Stomach (tissue), 4 donors: ENCODE results near the gene TBC1D20.

ENCODE experiments used
- EP300 ChIP-seq: sonication (generic); formaldehyde crosslinking; IDR thresholded peaks from one replicate; pipeline ENCODE4 v1.6.1; 2017; ENCODE audit warnings: antibody characterized with exemption
- POLR2A ChIP-seq, 4 donors: fragments of 450-650 bp; IDR thresholded peaks; one replicate each; pipeline ENCODE4 v1.6.1; 2016; ENCODE audit warnings: antibody characterized with exemption in 4 of 4, control low read depth in 2 of 4, mild to moderate bottlenecking in 1 of 4, moderate library complexity in 1 of 4
- POLR2AphosphoS5 ChIP-seq, 3 donors: sonication (generic); formaldehyde crosslinking; IDR thresholded peaks; one replicate each; pipeline ENCODE4 v1.6.1; 2016; ENCODE audit warnings: antibody characterized with exemption in 3 of 3
- TF ChIP-seq, protein P1 (sequence below), 7 experiments: fragments of 450-650 bp in 4 of 7; fragments of 200-600 bp in 3 of 7; sonication (generic) in 3 of 7; IDR thresholded peaks; one replicate each; pipeline ENCODE4 v1.5.1; 2016 to 2019; ENCODE audit warnings: antibody characterized with exemption in 7 of 7, control low read depth in 2 of 7, mild to moderate bottlenecking in 1 of 7

DNA sequence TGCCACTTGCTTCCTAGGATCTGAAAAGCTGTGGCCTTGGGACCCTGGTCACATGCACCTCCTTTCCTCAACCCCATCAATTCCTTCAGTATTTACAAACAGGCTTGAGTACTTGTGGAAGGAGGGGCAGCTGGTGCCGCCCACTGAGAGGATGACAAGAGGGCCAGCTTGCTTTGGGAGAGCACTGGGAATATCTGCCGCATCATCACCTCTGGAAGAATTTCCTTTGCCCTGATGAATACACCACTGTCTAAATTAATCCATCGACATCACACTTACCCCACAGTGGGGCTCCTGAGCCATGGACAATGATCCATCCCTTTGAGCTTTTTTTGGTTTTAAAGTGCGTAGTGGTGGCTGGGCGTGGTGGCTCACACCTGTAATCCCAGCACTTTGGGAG, 25.9 kb downstream of the TBC1D20 start:
- no peak for TF ChIP-seq POLR2A (IDR thresholded peaks at IDR 0.05)
- TF ChIP-seq, protein P1, sequence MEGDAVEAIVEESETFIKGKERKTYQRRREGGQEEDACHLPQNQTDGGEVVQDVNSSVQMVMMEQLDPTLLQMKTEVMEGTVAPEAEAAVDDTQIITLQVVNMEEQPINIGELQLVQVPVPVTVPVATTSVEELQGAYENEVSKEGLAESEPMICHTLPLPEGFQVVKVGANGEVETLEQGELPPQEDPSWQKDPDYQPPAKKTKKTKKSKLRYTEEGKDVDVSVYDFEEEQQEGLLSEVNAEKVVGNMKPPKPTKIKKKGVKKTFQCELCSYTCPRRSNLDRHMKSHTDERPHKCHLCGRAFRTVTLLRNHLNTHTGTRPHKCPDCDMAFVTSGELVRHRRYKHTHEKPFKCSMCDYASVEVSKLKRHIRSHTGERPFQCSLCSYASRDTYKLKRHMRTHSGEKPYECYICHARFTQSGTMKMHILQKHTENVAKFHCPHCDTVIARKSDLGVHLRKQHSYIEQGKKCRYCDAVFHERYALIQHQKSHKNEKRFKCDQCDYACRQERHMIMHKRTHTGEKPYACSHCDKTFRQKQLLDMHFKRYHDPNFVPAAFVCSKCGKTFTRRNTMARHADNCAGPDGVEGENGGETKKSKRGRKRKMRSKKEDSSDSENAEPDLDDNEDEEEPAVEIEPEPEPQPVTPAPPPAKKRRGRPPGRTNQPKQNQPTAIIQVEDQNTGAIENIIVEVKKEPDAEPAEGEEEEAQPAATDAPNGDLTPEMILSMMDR (IDR thresholded peaks at IDR 0.05): no peak
- no peak for TF ChIP-seq EP300
- TF ChIP-seq POLR2AphosphoS5 (IDR thresholded peaks at IDR 0.05): no peak
